Keratinocyte (primary cell): ENCODE data around the gene SEC16A. TPM values are rescaled to one million over a fixed set of nuclear protein-coding genes. Genes with fewer than 3 reads are reported as not detected.

ENCODE experiments used
- DNase-seq: peaks from one replicate; pipeline ENCODE4 v3.0.0-alpha.2; 2011; ENCODE audit warnings: low read depth, missing footprints, low spot score
- FAIRE-seq: peaks from 2 replicates; lab custom pipeline; 2011; peaks lifted over from hg19 to GRCh38; lab: Jason Lieb, UNC
- H2AFZ ChIP-seq: 2 replicates; pipeline ENCODE4 v1.6.0; 2012; ENCODE audit warnings: low read length, control low read depth, inconsistent platforms; ENCODE audit not compliant: control insufficient read depth
- H3K27ac ChIP-seq: 2 replicates; pipeline ENCODE4 v1.5.1; 2011; ENCODE audit warnings: low read length; ENCODE audit not compliant: control insufficient read depth, insufficient read depth
- H3K27me3 ChIP-seq: 3 replicates; pipeline ENCODE4 v1.6.0; 2011; ENCODE audit warnings: low read length; ENCODE audit not compliant: control insufficient read depth, insufficient read depth; ENCODE audit errors: extremely low read depth
- H3K36me3 ChIP-seq, 2 experiments: 2 replicates in 1 of 2; 3 replicates in 1 of 2; pipeline ENCODE4 v1.5.1; 2011; ENCODE audit warnings: low read length in 2 of 2, mild to moderate bottlenecking in 1 of 2; ENCODE audit not compliant: control insufficient read depth in 2 of 2, insufficient read depth in 2 of 2; ENCODE audit errors: extremely low read depth in 1 of 2
- H3K4me1 ChIP-seq: 3 replicates; pipeline ENCODE4 v1.5.1; 2011; ENCODE audit warnings: low read length; ENCODE audit not compliant: control insufficient read depth, insufficient read depth; ENCODE audit errors: extremely low read depth
- H3K4me2 ChIP-seq: 3 replicates; pipeline ENCODE4 v1.6.0; 2011; ENCODE audit warnings: low read depth, low read length; ENCODE audit not compliant: control insufficient read depth, insufficient read depth; ENCODE audit errors: extremely low read depth
- H3K4me3 ChIP-seq, 3 experiments: fragments of 200-600 bp in 1 of 3; sonication (generic) in 1 of 3; 2 replicates in 2 of 3; 3 replicates in 1 of 3; pipeline ENCODE4 v1.5.1; 2011 to 2016; ENCODE audit warnings: low read length in 3 of 3, mild to moderate bottlenecking in 3 of 3, control low read depth in 2 of 3, inconsistent platforms in 1 of 3, low read depth in 1 of 3, mixed read lengths in 1 of 3, mixed run types in 1 of 3, moderate library complexity in 1 of 3; ENCODE audit not compliant: control insufficient read depth in 2 of 3, insufficient read depth in 2 of 3; ENCODE audit errors: extremely low read depth in 1 of 3
- H3K79me2 ChIP-seq: 2 replicates; pipeline ENCODE4 v1.6.0; 2012; ENCODE audit warnings: low read length; ENCODE audit not compliant: control insufficient read depth, insufficient read depth
- H3K9ac ChIP-seq: 3 replicates; pipeline ENCODE4 v1.6.0; 2011; ENCODE audit warnings: low read length; ENCODE audit not compliant: control insufficient read depth, insufficient read depth; ENCODE audit errors: extremely low read depth
- H3K9me1 ChIP-seq: 3 replicates; pipeline ENCODE4 v1.6.0; 2011; ENCODE audit warnings: low read length; ENCODE audit not compliant: control insufficient read depth, insufficient read depth; ENCODE audit errors: extremely low read depth
- H3K9me3 ChIP-seq: 2 replicates; pipeline ENCODE4 v1.5.1; 2012; ENCODE audit warnings: low read depth, low read length; ENCODE audit not compliant: control insufficient read depth
- H4K20me1 ChIP-seq: 3 replicates; pipeline ENCODE4 v1.6.0; 2011; ENCODE audit warnings: low read length; ENCODE audit not compliant: control insufficient read depth, insufficient read depth; ENCODE audit errors: extremely low read depth
- EZH2 ChIP-seq: IDR thresholded peaks from one replicate; pipeline ENCODE4 v1.6.1; 2012; ENCODE audit warnings: inconsistent platforms, mild to moderate bottlenecking, low read length, moderate library complexity
- dilution Hi-C: fragments of 300-500 bp; cut with MboI; formaldehyde crosslinking; loops from one replicate; pipeline ENCODE4 v1.7.0; 2020; ENCODE audit warnings: low sequenced_read_pairs; ENCODE audit not compliant: extremely low pct_ligation_motif_present
- polyA plus RNA-seq, 5 experiments: library from polyadenylated mRNA; depleted of rRNA in 3 of 5; stranded (reverse) in 3 of 5; stranded (forward) in 1 of 5; unstranded in 1 of 5; fragments of >200 nt; gene quantifications; 1 replicate in 1 of 5; 2 replicates in 3 of 5; 3 replicates in 1 of 5; pipeline versions ENCODE4 v1.2.1 to v1.2.3, GENCODE V29; 2011 to 2012; ENCODE audit warnings: missing spikeins in 2 of 5, low read depth in 1 of 5, low replicate concordance in 1 of 5
- TF ChIP-seq, protein P1 (sequence below), 3 experiments: IDR thresholded peaks in 1 of 3; conservative IDR thresholded peaks in 1 of 3; optimal IDR thresholded peaks in 1 of 3; 2 replicates in 2 of 3; 3 replicates in 1 of 3; pipeline versions ENCODE3 to v1.5.1; 2011; ENCODE audit warnings: low read length in 3 of 3, mild to moderate bottlenecking in 3 of 3, moderate library complexity in 2 of 3, control low read depth in 1 of 3, inconsistent platforms in 1 of 3; ENCODE audit not compliant: insufficient read depth in 2 of 3; ENCODE audit errors: extremely low read depth in 1 of 3

Gene SEC16A
- polyA plus RNA-seq, 1 donor (not counting 4 experiments of a cell fraction or from before 2014, with no cell fraction given) = 15.8 TPM

DNA sequence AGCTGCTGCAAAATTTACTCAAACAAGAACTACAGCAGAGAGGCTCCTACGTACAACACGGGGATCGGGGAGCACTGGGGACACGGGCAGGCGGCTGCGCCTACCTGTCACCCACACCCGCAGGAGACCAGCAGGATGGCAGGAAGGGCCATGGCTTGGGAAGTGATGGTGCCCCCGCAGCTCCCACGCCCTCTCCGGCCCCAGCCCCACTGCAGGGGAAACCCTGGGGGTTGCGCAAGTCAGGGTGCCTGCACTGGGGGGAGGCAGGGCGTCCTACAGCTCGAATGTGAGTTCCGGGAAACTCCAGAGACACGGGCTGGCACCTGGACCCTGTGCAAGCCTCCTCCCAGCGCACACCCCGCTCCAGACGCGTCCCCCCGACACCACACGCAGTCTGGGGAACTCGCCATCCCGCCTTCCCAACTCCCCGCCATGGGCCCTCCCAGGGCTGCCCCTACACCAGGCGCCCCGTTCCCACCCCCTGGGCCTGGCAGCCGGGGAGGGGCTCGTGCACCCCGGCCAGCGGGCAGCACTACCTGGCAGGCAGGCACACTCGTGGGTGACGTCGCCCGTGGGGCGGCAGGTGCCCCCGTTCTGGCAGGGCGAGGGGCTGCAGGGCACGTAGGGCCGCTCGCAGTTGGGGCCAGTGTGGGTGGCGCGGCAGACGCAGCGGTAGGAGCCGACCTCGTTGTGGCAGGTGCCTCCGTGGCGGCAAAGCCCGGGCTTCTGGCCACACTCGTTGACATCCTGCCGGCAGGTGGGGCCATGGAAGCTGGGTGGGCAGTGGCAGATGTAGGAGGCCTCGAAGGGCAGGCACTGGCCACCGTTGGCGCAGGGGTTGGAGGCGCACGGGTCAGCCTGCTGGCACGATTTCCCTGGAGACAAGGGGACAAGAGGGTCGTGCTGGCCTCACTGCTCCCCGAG is 39.7 kb upstream of the SEC16A start:
- no peak for TF ChIP-seq EZH2
- TF ChIP-seq, protein P1, sequence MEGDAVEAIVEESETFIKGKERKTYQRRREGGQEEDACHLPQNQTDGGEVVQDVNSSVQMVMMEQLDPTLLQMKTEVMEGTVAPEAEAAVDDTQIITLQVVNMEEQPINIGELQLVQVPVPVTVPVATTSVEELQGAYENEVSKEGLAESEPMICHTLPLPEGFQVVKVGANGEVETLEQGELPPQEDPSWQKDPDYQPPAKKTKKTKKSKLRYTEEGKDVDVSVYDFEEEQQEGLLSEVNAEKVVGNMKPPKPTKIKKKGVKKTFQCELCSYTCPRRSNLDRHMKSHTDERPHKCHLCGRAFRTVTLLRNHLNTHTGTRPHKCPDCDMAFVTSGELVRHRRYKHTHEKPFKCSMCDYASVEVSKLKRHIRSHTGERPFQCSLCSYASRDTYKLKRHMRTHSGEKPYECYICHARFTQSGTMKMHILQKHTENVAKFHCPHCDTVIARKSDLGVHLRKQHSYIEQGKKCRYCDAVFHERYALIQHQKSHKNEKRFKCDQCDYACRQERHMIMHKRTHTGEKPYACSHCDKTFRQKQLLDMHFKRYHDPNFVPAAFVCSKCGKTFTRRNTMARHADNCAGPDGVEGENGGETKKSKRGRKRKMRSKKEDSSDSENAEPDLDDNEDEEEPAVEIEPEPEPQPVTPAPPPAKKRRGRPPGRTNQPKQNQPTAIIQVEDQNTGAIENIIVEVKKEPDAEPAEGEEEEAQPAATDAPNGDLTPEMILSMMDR (optimal IDR thresholded peaks at IDR 0.05 in 1 of 3, IDR thresholded peaks at IDR 0.05 in 1 of 3, conservative IDR thresholded peaks at IDR 0.05 in 1 of 3; ENCODE audit: extremely low read depth in 1 of 3, insufficient read depth in 2 of 3, low read length in 3 of 3) = no peak
- no peak overlapping the region for H2AFZ ChIP-seq
- no peak overlapping the region for H3K4me3 ChIP-seq
- peaks cover 44 to 48% of the 10 kb centered on the region in 2 experiments for H3K36me3 ChIP-seq
- no peak overlapping the region for H3K27ac ChIP-seq
- H3K27me3 ChIP-seq = no peaks in the 10 kb centered on the region
- H4K20me1 ChIP-seq = peaks cover 15% of the 10 kb centered on the region
- H3K9ac ChIP-seq = no peak overlapping the region
- H3K4me1 ChIP-seq = no peaks in the 10 kb centered on the region
- FAIRE-seq = no peak
- no peak overlapping the region for H3K4me2 ChIP-seq
- no peaks in the 10 kb centered on the region for H3K9me3 ChIP-seq
- dilution Hi-C loops = no loop called here
- H3K9me1 ChIP-seq = no peaks in the 10 kb centered on the region
- H3K79me2 ChIP-seq = peaks cover 81% of the 10 kb centered on the region
- DNase-seq = no peak

DNA sequence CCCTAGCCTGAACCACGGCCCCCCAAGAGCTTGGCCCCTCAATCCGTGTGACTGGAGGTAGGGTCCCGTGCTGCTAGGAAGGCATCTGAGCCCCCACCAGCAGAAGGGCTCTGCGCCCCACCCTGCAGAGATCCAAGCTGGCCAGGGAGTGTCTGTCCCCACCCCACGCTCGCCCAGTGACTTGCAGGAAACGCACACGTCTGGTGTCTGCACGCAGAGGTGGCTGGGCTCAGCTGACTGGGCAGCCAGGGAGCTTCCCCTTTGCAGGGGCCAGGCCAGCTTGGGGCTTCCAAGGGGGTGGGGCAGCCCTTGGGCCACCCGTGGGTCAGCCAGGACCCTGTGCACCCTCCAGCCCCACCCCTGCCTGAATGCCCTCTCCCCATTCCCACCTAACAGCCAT is 38.7 kb upstream of the SEC16A start:
- Histone ChIP-seq H3K36me3 (peaks cover 48 to 50% of the 10 kb centered on the region in 2 experiments), H3K9ac (no peak overlapping the region), H3K4me3 (no peak overlapping the region), H3K4me1 (no peaks in the 10 kb centered on the region), H3K9me3 (no peaks in the 10 kb centered on the region), H3K27me3 (no peaks in the 10 kb centered on the region), H3K27ac (no peak overlapping the region), H2AFZ (no peak overlapping the region), H3K9me1 (no peaks in the 10 kb centered on the region), H4K20me1 (peaks cover 14% of the 10 kb centered on the region), H3K79me2 (peaks cover 71% of the 10 kb centered on the region), H3K4me2 (no peak overlapping the region)
- no peak for FAIRE-seq
- TF ChIP-seq, protein P1 (optimal IDR thresholded peaks at IDR 0.05 in 1 of 3, IDR thresholded peaks at IDR 0.05 in 1 of 3, conservative IDR thresholded peaks at IDR 0.05 in 1 of 3; ENCODE audit: extremely low read depth in 1 of 3, insufficient read depth in 2 of 3, low read length in 3 of 3) = no peak
- TF ChIP-seq EZH2 = no peak
- dilution Hi-C loops = no loop called here
- no peak for DNase-seq
